Lung (tissue), 12 donors: ENCODE data around the gene LRRC8A. TPM values are rescaled to one million over a fixed set of nuclear protein-coding genes. Genes with fewer than 3 reads are reported as not detected.

Source experiments
- ATAC-seq: fragments of 200-7000 bp; cut with Tn5 transposase; one replicate; pipeline ENCODE4 v1.9.1; 2020; ENCODE audit warnings: moderate number of reproducible peaks; ENCODE audit not compliant: insufficient read depth, low FRiP score
- DNase-seq, 3 donors: peaks; one replicate each; pipeline ENCODE4 v3.0.0-alpha.2; 2013 to 2017
- H3K27ac ChIP-seq, 2 donors: one replicate each; pipeline ENCODE4 v1.5.1; 2013; ENCODE audit warnings: mild to moderate bottlenecking in 2 of 2, moderate library complexity in 2 of 2, control low read depth in 1 of 2, inconsistent platforms in 1 of 2, low read depth in 1 of 2, low read length in 1 of 2
- H3K27me3 ChIP-seq, 3 donors: one replicate each; pipeline ENCODE4 v1.5.1; 2013; ENCODE audit warnings: low read length in 2 of 3; ENCODE audit not compliant: control insufficient read depth in 3 of 3, insufficient read depth in 3 of 3
- H3K36me3 ChIP-seq, 4 donors: one replicate each; pipeline ENCODE4 v1.5.1; 2013; ENCODE audit warnings: low read length in 4 of 4, mild to moderate bottlenecking in 1 of 4, moderate library complexity in 1 of 4; ENCODE audit not compliant: control insufficient read depth in 4 of 4, insufficient read depth in 4 of 4
- H3K4me1 ChIP-seq, 5 donors: one replicate each; pipeline ENCODE4 v1.5.1; 2013; ENCODE audit warnings: low read length in 5 of 5, mild to moderate bottlenecking in 2 of 5, moderate library complexity in 1 of 5; ENCODE audit not compliant: control insufficient read depth in 5 of 5, insufficient read depth in 5 of 5
- H3K4me3 ChIP-seq: one replicate; pipeline ENCODE4 v1.5.1; 2013; ENCODE audit warnings: mild to moderate bottlenecking, control low read depth, moderate library complexity
- H3K9ac ChIP-seq, 2 donors: one replicate each; pipeline ENCODE4 v1.5.1; 2013; ENCODE audit warnings: low read length in 2 of 2, control low read depth in 1 of 2; ENCODE audit not compliant: insufficient read depth in 1 of 2
- H3K9me3 ChIP-seq, 4 donors: one replicate each; pipeline ENCODE4 v1.5.1; 2013; ENCODE audit warnings: low read length in 3 of 4, mild to moderate bottlenecking in 1 of 4, moderate library complexity in 1 of 4; ENCODE audit not compliant: control insufficient read depth in 4 of 4, insufficient read depth in 3 of 4
- WGBS, 2 donors: extraction: QIAGEN DNeasy Blood & Tissue Kit; methylation state at CpG; one replicate each; pipeline ENCODE4 v1.1.7; 2013; 5-methylcytosine and 5-hydroxymethylcytosine counted together
- polyA plus RNA-seq, 2 donors: library from polyadenylated mRNA; stranded (reverse); fragments of 200-250 nt; gene quantifications; one replicate each; pipeline ENCODE4 v1.2.1, GENCODE V29; 2013
- total RNA-seq, 2 donors: library from RNA; depleted of rRNA in 1 of 2; stranded (reverse); fragments of >200 nt in 1 of 2; gene quantifications; one replicate each; pipeline ENCODE4 v1.2.1, GENCODE V29; 2014 to 2021
- TF ChIP-seq, protein P1 (sequence below): IDR thresholded peaks from 2 replicates; pipeline ENCODE4 v1.5.1; 2012; ENCODE audit warnings: mild to moderate bottlenecking; ENCODE audit errors: control extremely low read depth, extremely low read depth
- donor health status: control.
- donor health status: control.
- donor health status: Bipolar disorder and iron deficiency.
- donor health status: healthy.
- donor health status: DM: yes; HTN: yes; CAD: no.

LRRC8A gene
- total and polyA plus RNA-seq, 4 donors, result 26.6 to 66.9 (median 45.6) TPM

DNA sequence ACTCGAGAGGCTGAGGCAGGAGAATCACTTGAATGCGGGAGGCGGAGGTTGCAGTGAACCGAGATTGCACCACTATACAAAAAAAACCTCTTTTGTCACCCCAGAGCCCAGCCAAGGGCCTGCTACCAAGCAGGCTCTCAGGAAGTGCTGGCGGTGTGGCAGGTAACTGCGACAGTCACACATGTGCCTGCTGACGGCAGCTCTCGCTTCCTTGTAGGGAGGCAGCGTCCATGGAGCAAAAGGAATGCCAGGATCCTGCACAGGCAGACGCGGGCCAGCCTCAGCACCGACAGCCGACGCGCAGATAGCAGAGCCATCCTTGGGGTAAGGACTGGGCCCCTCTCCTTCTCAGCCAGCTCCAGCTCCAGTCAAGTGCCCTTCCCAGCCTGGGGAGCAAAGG lies 3.9 kb downstream of the LRRC8A start:
- Histone ChIP-seq H3K4me3 (no peak overlapping the region), H3K27ac (peak overlapping the region; percentile 21 to 45), H3K9ac (no peak overlapping the region), H3K27me3 (no peaks in the 10 kb centered on the region), H3K9me3 (no peaks in the 10 kb centered on the region), H3K36me3 (peaks cover 5 to 33% (median 18%) of the 10 kb centered on the region in 4 donors), H3K4me1 (peaks cover 6 to 26% (median 11%) of the 10 kb centered on the region in 5 donors)
- 73 to 79% methylated on average over 15 of the region's 15 CpGs for WGBS, 2 donors
- ATAC-seq, result no peak
- TF ChIP-seq, protein P1, sequence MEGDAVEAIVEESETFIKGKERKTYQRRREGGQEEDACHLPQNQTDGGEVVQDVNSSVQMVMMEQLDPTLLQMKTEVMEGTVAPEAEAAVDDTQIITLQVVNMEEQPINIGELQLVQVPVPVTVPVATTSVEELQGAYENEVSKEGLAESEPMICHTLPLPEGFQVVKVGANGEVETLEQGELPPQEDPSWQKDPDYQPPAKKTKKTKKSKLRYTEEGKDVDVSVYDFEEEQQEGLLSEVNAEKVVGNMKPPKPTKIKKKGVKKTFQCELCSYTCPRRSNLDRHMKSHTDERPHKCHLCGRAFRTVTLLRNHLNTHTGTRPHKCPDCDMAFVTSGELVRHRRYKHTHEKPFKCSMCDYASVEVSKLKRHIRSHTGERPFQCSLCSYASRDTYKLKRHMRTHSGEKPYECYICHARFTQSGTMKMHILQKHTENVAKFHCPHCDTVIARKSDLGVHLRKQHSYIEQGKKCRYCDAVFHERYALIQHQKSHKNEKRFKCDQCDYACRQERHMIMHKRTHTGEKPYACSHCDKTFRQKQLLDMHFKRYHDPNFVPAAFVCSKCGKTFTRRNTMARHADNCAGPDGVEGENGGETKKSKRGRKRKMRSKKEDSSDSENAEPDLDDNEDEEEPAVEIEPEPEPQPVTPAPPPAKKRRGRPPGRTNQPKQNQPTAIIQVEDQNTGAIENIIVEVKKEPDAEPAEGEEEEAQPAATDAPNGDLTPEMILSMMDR, result no peak
- DNase-seq, result no peak

DNA sequence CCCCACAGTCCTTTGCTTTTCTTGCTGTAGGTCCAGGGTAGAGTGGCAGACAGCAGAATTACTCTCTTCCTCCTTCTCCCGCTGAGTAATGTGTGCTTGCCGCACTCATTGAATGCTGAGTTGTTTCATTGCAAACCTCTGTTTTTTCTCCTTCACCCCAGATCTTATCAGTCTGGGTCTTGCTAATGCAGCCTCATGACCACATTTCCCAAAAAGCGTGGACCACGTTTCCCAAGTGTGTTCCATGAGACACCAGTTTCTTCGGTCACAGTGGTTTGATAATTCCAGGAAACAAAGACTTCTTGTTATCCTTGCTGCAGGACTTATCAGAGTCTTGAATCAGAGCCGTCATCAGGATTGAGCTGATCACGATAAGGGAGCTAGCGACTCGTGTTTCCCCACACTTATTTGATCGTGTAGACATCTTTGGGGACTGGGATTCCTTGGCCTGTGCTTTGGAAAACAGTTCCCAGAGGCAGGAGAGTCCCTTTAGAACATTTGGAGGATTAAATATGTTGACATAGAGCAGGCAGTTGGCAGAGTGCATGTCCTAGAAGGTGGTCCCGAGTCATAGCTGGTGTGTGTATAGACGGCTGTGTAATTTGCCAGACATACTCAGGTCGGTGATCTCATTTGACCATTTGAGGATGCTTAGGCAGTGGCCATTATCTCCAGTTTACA lies 4.4 kb downstream of the LRRC8A start:
- peaks cover 6 to 25% (median 11%) of the 10 kb centered on the region in 5 donors for H3K4me1 ChIP-seq
- H3K9me3 ChIP-seq, result no peaks in the 10 kb centered on the region
- H3K27me3 ChIP-seq, result no peaks in the 10 kb centered on the region
- 63 to 72% methylated on average over 13 of the region's 13 CpGs for WGBS, 2 donors
- H3K36me3 ChIP-seq, result peaks cover 5 to 36% (median 18%) of the 10 kb centered on the region in 4 donors
- ATAC-seq, result no peak
- no peak for DNase-seq
- H3K4me3 ChIP-seq, result no peak overlapping the region
- TF ChIP-seq, protein P1, result no peak
- no peak overlapping the region for H3K9ac ChIP-seq
- peak overlapping the region; percentile 30 to 45 for H3K27ac ChIP-seq

DNA sequence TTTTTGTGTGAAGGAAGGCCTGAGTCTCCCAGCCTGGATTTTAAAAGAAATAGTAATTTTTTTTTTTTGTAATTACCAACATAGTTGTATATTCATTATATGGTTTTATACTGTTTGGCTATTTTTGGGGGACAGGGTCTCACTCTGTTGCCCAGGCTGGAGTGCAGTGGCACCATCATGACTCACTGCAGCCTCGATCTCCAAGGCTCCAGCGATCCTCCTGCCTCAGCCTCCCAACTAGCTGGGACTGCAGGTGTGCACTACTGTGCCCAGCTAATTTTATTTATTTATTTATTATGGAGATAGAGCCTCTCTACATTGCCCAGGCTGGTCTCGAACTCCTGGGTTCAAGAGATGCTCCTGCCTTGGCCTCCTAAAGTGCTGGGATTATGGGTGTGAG lies 5.1 kb downstream of the LRRC8A start:
- DNase-seq (no peak), ATAC-seq (no peak)
- Histone ChIP-seq H3K27me3 (no peaks in the 10 kb centered on the region), H3K4me3 (no peak overlapping the region), H3K27ac (peak overlapping the region; percentile 26 to 30), H3K9ac (no peak overlapping the region), H3K9me3 (no peaks in the 10 kb centered on the region), H3K36me3 (peaks cover 5 to 43% (median 22%) of the 10 kb centered on the region in 4 donors), H3K4me1 (peaks cover 8 to 30% (median 11%) of the 10 kb centered on the region in 5 donors)
- TF ChIP-seq, protein P1, result no peak
- 96 to 100% methylated on average over 3 of the region's 3 CpGs for WGBS, 2 donors

DNA sequence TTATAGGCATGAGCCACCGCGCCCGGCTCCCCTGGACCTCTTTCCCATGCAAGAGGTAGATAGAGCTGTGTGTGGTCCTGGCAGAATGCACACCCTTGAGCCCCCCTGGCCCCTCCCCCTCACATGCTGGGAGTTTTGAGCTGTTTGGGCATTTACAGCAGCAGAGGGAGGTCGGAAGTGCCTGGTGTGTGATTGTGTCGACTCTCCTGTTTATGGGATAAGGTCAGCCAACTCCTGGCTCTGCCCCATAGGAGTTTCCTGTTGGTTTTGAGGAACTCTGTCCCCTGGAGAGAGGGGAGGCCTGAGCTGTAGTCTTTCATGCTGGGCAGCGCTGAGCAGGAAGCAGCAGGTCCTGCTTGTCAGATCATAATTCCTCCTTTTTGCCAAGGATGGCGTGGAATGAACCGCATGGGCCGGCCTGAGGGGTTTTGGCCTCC lies 6.0 kb downstream of the LRRC8A start:
- Histone ChIP-seq H3K36me3 (peaks cover 5 to 48% (median 23%) of the 10 kb centered on the region in 4 donors), H3K4me1 (peaks cover 8 to 38% (median 12%) of the 10 kb centered on the region in 5 donors), H3K4me3 (no peak overlapping the region), H3K9me3 (no peaks in the 10 kb centered on the region), H3K27me3 (no peaks in the 10 kb centered on the region), H3K9ac (no peak overlapping the region), H3K27ac (peak overlapping the region; percentile 22 to 48)
- TF ChIP-seq, protein P1, result no peak
- DNase-seq (peak in 1 of 3 donors; percentile 57), ATAC-seq (no peak)
- WGBS, 2 donors, result 51 to 53% methylated on average over 9 of the region's 9 CpGs
